HEK293 (cell line): ENCODE data around the gene ABLIM3.

Experiments
- CTCF ChIP-seq: fragments of 450-650 bp; formaldehyde crosslinking; IDR thresholded peaks from 2 replicates; pipeline ENCODE4 v1.5.1; 2016; ENCODE audit warnings: missing biosample characterization, missing genetic modification characterization
- GLIS1 ChIP-seq: fragments of 450-650 bp; formaldehyde crosslinking; IDR thresholded peaks from 2 replicates; pipeline ENCODE4 v1.5.1; 2016; ENCODE audit warnings: missing biosample characterization, missing genetic modification characterization
- REST ChIP-seq: fragments of 450-650 bp; formaldehyde crosslinking; IDR thresholded peaks from 2 replicates; pipeline ENCODE4 v1.5.1; 2016; ENCODE audit warnings: missing biosample characterization, missing genetic modification characterization
- TRIM28 ChIP-seq: IDR thresholded peaks from 2 replicates; pipeline ENCODE4 v1.6.1; 2011; ENCODE audit warnings: low read length, control low read depth, borderline replicate concordance
- YY1 ChIP-seq: fragments of 450-650 bp; formaldehyde crosslinking; IDR thresholded peaks from 2 replicates; pipeline ENCODE4 v1.5.1; 2018; ENCODE audit warnings: missing biosample characterization, missing genetic modification characterization
- ZBTB11 ChIP-seq: fragments of 450-650 bp; formaldehyde crosslinking; conservative IDR thresholded peaks from 2 replicates; pipeline ENCODE4 v1.5.1; 2016; ENCODE audit warnings: low read depth, missing biosample characterization, missing genetic modification characterization
- ZNF274 ChIP-seq, 2 experiments: fragments of 200-500 bp in 1 of 2; fragments of 450-650 bp in 1 of 2; sonication (Bioruptor generic) in 1 of 2; formaldehyde crosslinking in 1 of 2; IDR thresholded peaks; 2 replicates each; pipeline versions ENCODE4 v1.5.1 to v1.6.1; 2014 to 2016; ENCODE audit warnings: borderline replicate concordance in 1 of 2, inconsistent platforms in 1 of 2, low read length in 1 of 2, missing biosample characterization in 1 of 2, missing genetic modification characterization in 1 of 2
- ZNF585B ChIP-seq: fragments of 450-650 bp; formaldehyde crosslinking; IDR thresholded peaks from 2 replicates; pipeline ENCODE4 v1.5.1; 2016; ENCODE audit warnings: missing biosample characterization, missing genetic modification characterization
- ZNF639 ChIP-seq: fragments of 450-650 bp; formaldehyde crosslinking; IDR thresholded peaks from 2 replicates; pipeline ENCODE4 v1.5.1; 2016; ENCODE audit warnings: missing biosample characterization, missing genetic modification characterization
- ZNF654 ChIP-seq: fragments of 450-650 bp; formaldehyde crosslinking; IDR thresholded peaks from 2 replicates; pipeline ENCODE4 v1.5.1; 2016; ENCODE audit warnings: low read depth, missing biosample characterization, missing genetic modification characterization
- ZNF76 ChIP-seq: fragments of 450-650 bp; formaldehyde crosslinking; IDR thresholded peaks from 2 replicates; pipeline ENCODE4; 2016; ENCODE audit warnings: low read depth, missing biosample characterization, missing genetic modification characterization, borderline replicate concordance

GRCh38 chr5:149280802-149281201 lies 139.5 kb downstream of the ABLIM3 start:
- TF ChIP-seq ZNF274 (IDR thresholded peaks at IDR 0.05; ENCODE audit: low read length): no peak
- TF ChIP-seq ZNF274 (tag by site-specific recombination; IDR thresholded peaks at IDR 0.05; ENCODE audit: borderline replicate concordance): no peak
- no peak for TF ChIP-seq YY1
- no peak for TF ChIP-seq ZNF76 (tag by site-specific recombination)
- TF ChIP-seq REST (tag by site-specific recombination): no peak
- TF ChIP-seq ZBTB11 (tag by site-specific recombination): no peak
- no peak for TF ChIP-seq GLIS1 (tag by site-specific recombination)
- no peak for TF ChIP-seq TRIM28
- no peak for TF ChIP-seq CTCF (tag by site-specific recombination)
- no peak for TF ChIP-seq ZNF639 (tag by site-specific recombination)
- no peak for TF ChIP-seq ZNF585B (tag by site-specific recombination)
- TF ChIP-seq ZNF654 (tag by site-specific recombination): no peak
